GM23248 (cell line): ENCODE measurements around the gene ARTN. TPM values are rescaled to one million over a fixed set of nuclear protein-coding genes. Genes with fewer than 3 reads are reported as not detected.
A peak's percentile ranks its signal among the peaks of the same experiment; 100 is the strongest.

ENCODE experiments used
- DNase-seq: peaks from one replicate; pipeline ENCODE4 v3.0.0-alpha.2; 2015
- H2AFZ ChIP-seq: fragments of 200-600 bp; sonication (generic); 2 replicates; pipeline ENCODE4 v1.6.1; 2016; ENCODE audit warnings: antibody characterized with exemption
- H3F3A ChIP-seq: fragments of 200-600 bp; sonication (generic); 2 replicates; pipeline ENCODE4 v1.6.1; 2016; ENCODE audit warnings: mild to moderate bottlenecking, antibody characterized with exemption, mixed run types; ENCODE audit not compliant: insufficient read depth
- H3K27ac ChIP-seq: fragments of 200-600 bp; sonication (generic); 2 replicates; pipeline ENCODE4 v1.5.1; 2016; ENCODE audit warnings: mild to moderate bottlenecking
- H3K27me3 ChIP-seq: fragments of 200-600 bp; sonication (generic); replicated peaks from 2 replicates; pipeline ENCODE4 v1.6.1; 2016; ENCODE audit warnings: mild to moderate bottlenecking; ENCODE audit not compliant: insufficient read depth
- H3K36me3 ChIP-seq: fragments of 200-600 bp; sonication (generic); 2 replicates; pipeline ENCODE4 v1.6.1; 2016; ENCODE audit warnings: low read depth, mild to moderate bottlenecking
- H3K4me1 ChIP-seq: fragments of 200-600 bp; sonication (generic); 2 replicates; pipeline ENCODE4 v1.6.1; 2016; ENCODE audit warnings: mild to moderate bottlenecking; ENCODE audit not compliant: insufficient read depth
- H3K4me2 ChIP-seq: fragments of 200-600 bp; sonication (generic); one replicate; pipeline ENCODE4 v1.6.1; 2016; ENCODE audit warnings: mild to moderate bottlenecking; ENCODE audit not compliant: unreplicated experiment
- H3K4me3 ChIP-seq: fragments of 200-600 bp; sonication (generic); 2 replicates; pipeline ENCODE4 v1.5.1; 2016; ENCODE audit warnings: mild to moderate bottlenecking
- H3K79me2 ChIP-seq: fragments of 200-600 bp; sonication (generic); 2 replicates; pipeline ENCODE4 v1.6.1; 2016; ENCODE audit warnings: mild to moderate bottlenecking; ENCODE audit not compliant: insufficient read depth
- H3K9ac ChIP-seq: fragments of 200-600 bp; sonication (generic); 2 replicates; pipeline ENCODE4 v1.6.1; 2016; ENCODE audit warnings: mild to moderate bottlenecking
- H3K9me2 ChIP-seq: fragments of 200-600 bp; sonication (generic); 2 replicates; pipeline ENCODE4 v1.6.1; 2016; ENCODE audit warnings: mixed run types, mild to moderate bottlenecking, moderate library complexity; ENCODE audit not compliant: insufficient read depth
- H3K9me3 ChIP-seq: fragments of 200-600 bp; sonication (generic); one replicate; pipeline ENCODE4 v1.6.1; 2017; ENCODE audit warnings: low read depth
- H4K20me1 ChIP-seq: fragments of 200-600 bp; sonication (generic); 2 replicates; pipeline ENCODE4 v1.6.0; 2016; ENCODE audit not compliant: insufficient read depth
- EZH2 ChIP-seq: fragments of 200-600 bp; sonication (generic); IDR thresholded peaks from 2 replicates; pipeline ENCODE4 v1.6.1; 2018; ENCODE audit warnings: antibody characterized with exemption, mild to moderate bottlenecking; ENCODE audit not compliant: insufficient read depth, poor library complexity, severe bottlenecking
- EZH2phosphoT487 ChIP-seq: fragments of 200-600 bp; sonication (generic); IDR thresholded peaks from 2 replicates; pipeline ENCODE4 v1.6.1; 2018; ENCODE audit warnings: antibody characterized with exemption, moderate library complexity, mild to moderate bottlenecking, low read depth; ENCODE audit not compliant: insufficient read depth
- WGBS, 2 experiments: methylation state at CpG; one replicate each; pipeline ENCODE4 v1.1.6; 2015 to 2017; ENCODE audit warnings: low lambda C conversion rate in 2 of 2, low coverage in 1 of 2; ENCODE audit errors: missing lambda C conversion rate in 2 of 2; 5-methylcytosine and 5-hydroxymethylcytosine counted together
- in situ Hi-C: fragments of 300-500 bp; cut with MboI; formaldehyde crosslinking; loops from 2 replicates; pipeline ENCODE4 v1.15.0; 2020
- polyA plus RNA-seq: library from polyadenylated mRNA; unstranded; fragments of >200 nt; fragmentation: Nextera tagmentation; extraction: Ambion mirVana; gene quantifications from 2 replicates; pipeline ENCODE4 v1.2.1, GENCODE V29; 2016
- total RNA-seq: library from RNA; depleted of rRNA; stranded (reverse); fragments of >200 nt; shearing (Covaris generic); gene quantifications from 2 replicates; pipeline ENCODE4 v1.2.3, GENCODE V29; 2014

Gene ARTN
- total and polyA plus RNA-seq, 2 experiments from 2014 or later: 0.11 TPM; not detected in 1

DNA sequence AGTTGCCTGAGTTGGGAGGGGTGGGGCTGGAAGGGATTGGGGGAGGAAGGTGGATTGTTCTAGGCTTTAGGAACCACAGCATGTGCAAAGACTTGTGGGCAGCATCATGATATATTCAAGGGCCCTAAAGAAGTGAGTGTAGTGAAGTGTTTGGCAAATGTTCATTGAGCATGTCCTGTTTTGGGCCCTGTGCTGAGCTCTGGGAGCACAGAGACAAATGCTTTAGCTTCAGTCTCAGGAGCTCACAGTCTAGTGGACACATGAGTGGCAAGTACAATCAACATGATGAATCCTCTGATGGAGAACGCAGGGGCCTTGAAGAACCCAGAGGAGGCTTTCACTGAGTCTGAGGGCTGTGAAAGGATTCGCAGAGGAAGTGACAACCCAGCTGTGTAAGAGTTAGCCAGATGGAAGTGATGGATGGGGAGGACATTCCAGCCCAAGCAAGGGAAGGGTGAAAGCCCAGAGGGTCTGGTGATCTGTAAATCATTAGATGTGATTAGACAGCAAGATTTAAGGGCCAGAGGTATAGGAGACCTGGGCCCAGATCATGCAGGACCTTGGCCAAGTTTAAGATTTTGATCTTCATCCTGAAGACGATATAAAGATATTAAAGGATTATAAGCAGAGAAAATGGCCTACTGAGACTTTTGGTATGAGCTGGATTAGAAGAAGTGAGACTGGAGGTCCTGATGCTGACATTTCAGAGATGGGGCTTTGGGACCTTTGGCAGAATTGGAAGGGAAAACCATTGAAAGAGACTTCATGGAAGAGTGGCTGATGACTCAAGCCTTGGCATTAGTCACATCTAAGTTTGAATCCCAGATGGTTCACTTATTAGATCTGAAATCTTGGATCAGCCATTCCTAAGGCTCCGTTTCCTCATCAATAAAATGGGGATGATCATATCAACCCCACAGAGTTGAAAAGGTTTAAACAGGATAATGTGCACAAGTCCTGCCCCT is 17.7 kb downstream of the ARTN start:
- no peak for TF ChIP-seq EZH2
- TF ChIP-seq EZH2phosphoT487: no peak
- H3K27ac ChIP-seq: no peak overlapping the region
- in situ Hi-C loops: no loop called here
- peaks cover 10% of the 10 kb centered on the region for H3K4me1 ChIP-seq
- 69 to 72% methylated on average over 4 of the region's 4 CpGs for WGBS, 2 experiments
- no peaks in the 10 kb centered on the region for H3K36me3 ChIP-seq
- H3K4me2 ChIP-seq: no peak overlapping the region
- H3K79me2 ChIP-seq: peaks cover 64% of the 10 kb centered on the region
- no peaks in the 10 kb centered on the region for H3F3A ChIP-seq
- DNase-seq: peak; percentile 53
- no peaks in the 10 kb centered on the region for H3K27me3 ChIP-seq
- H3K9ac ChIP-seq: no peak overlapping the region
- no peak overlapping the region for H3K4me3 ChIP-seq
- H3K9me2 ChIP-seq: no peaks in the 10 kb centered on the region
- H4K20me1 ChIP-seq: 0 out of 2 replicates have a peak, but pooled peaks cover 6% of the 10 kb centered on the region
- H3K9me3 ChIP-seq: no peaks in the 10 kb centered on the region
- no peak overlapping the region for H2AFZ ChIP-seq

DNA sequence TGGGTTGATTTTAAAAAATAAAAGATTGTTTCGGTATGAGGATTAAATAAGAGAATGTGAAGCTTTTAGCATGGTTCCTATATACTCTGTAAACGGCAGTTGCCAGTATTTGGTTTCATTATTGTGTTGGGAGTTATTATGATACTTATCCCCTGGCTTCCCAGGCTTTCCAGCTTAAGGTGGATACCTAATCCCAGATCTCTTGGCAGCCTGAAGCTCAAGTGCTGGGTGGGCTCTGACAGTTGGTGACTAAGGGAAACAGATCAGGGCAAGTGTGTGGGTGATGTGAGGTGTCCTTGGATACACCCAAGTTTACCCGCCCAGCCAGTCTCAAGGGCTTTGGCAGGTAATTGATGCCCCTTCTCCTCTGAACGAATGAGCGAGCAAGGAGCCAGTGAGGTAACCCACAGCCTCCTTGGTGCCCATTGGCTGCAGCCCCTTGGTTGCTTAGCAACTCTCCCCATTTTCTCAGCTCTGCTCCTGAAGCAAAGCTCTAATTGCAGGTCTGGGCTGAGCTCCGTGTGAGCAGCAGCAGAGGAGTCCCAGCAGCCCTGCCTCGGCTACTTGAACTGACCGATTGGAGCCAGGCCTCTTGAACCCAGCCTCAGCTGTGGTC is 19.2 kb downstream of the ARTN start:
- Histone ChIP-seq H3K9ac (no peak overlapping the region), H3K4me3 (no peak overlapping the region), H3K4me1 (peaks cover 8% of the 10 kb centered on the region), H4K20me1 (0 out of 2 replicates have a peak, but pooled peaks cover 6% of the 10 kb centered on the region), H3K36me3 (peaks cover 5% of the 10 kb centered on the region; the same call in 1 of the 2 replicates), H3K27me3 (no peaks in the 10 kb centered on the region), H3K9me2 (no peaks in the 10 kb centered on the region), H3K4me2 (no peak overlapping the region), H3K27ac (no peak overlapping the region), H3K79me2 (peaks cover 54% of the 10 kb centered on the region), H2AFZ (no peak overlapping the region), H3F3A (no peaks in the 10 kb centered on the region), H3K9me3 (no peaks in the 10 kb centered on the region)
- DNase-seq: no peak
- TF ChIP-seq EZH2 (no peak), EZH2phosphoT487 (no peak)
- WGBS, 2 experiments: 76 to 84% methylated on average over 8 of the region's 8 CpGs
- in situ Hi-C loops: no loop called here

DNA sequence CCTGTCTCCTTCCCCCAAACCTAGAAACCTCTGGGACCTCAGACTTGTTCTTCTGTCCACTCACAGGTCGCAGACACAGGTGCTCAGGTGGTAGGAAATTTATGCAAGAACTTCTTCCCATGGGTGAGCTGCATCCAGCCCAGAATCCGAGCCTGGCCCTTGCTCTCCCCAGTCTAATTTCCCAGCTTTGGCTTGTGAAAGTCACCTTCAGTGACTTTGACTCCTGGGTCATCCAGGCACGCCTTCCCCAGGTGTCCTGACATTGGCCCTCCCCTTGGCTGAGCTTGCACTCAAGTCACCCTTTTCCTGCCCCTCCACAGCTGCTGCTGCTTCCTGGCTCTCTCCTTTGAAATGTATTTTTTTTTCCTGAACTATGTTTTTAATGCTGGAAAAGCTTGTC is 19.8 kb downstream of the ARTN start:
- in situ Hi-C loops: no loop called here
- Histone ChIP-seq H3K9ac (no peak overlapping the region), H3K36me3 (peaks cover 5% of the 10 kb centered on the region; the same call in 1 of the 2 replicates), H2AFZ (no peak overlapping the region), H3K9me2 (no peaks in the 10 kb centered on the region), H3K4me1 (peaks cover 2% of the 10 kb centered on the region; the same call in 1 of the 2 replicates), H3K27ac (no peak overlapping the region), H3K4me3 (no peak overlapping the region), H3K9me3 (no peaks in the 10 kb centered on the region), H4K20me1 (0 out of 2 replicates have a peak, but pooled peaks cover 6% of the 10 kb centered on the region), H3K4me2 (no peak overlapping the region), H3F3A (no peaks in the 10 kb centered on the region), H3K79me2 (peaks cover 48% of the 10 kb centered on the region), H3K27me3 (no peaks in the 10 kb centered on the region)
- 64 to 65% methylated on average over 3 of the region's 3 CpGs for WGBS, 2 experiments
- no peak for DNase-seq
- TF ChIP-seq EZH2phosphoT487: no peak
- TF ChIP-seq EZH2: no peak

DNA sequence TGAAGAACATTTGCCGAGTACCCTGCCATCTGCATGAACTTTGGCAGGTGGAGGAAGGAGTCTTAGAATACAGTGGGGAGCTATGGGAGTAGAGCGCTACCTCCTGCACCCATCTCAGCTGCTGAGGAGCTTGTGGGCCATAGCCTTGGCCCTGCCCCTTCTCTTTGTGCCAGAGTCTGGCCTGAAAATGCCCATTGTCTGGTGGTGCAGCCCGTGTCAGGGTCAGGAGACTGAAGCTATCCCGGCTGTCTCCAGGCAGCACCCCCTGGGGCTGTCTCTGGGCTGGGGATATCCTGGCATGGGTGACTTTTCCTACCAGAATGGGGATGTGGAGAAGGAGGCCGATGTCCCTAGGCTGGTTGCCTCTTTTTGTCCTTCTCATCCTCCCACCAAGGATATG is 20.4 kb downstream of the ARTN start:
- Histone ChIP-seq H3K27ac (no peak overlapping the region), H3K79me2 (peaks cover 43% of the 10 kb centered on the region), H3K9ac (no peak overlapping the region), H3K27me3 (no peaks in the 10 kb centered on the region), H3K9me2 (no peaks in the 10 kb centered on the region), H3K4me3 (no peak overlapping the region), H3K4me2 (no peak overlapping the region), H3K36me3 (peaks cover 5% of the 10 kb centered on the region; the same call in 1 of the 2 replicates), H3K4me1 (no peaks in the 10 kb centered on the region), H3K9me3 (no peaks in the 10 kb centered on the region), H4K20me1 (0 out of 2 replicates have a peak, but pooled peaks cover 6% of the 10 kb centered on the region), H2AFZ (no peak overlapping the region), H3F3A (no peaks in the 10 kb centered on the region)
- DNase-seq: no peak
- WGBS, 2 experiments: 94 to 99% methylated on average over 4 to 5 of the region's 5 CpGs
- TF ChIP-seq EZH2phosphoT487: no peak
- no peak for TF ChIP-seq EZH2
- in situ Hi-C loops: no loop called here
